Mucosa of gallbladder (tissue), 1 donor: ENCODE measurements around the gene INO80C. TPM values are rescaled to one million over a fixed set of nuclear protein-coding genes. Genes with fewer than 3 reads are reported as not detected.

Experiments
- DNase-seq: peaks from one replicate; pipeline ENCODE4 v3.0.0-alpha.2; 2020; ENCODE audit warnings: low spot score
- total RNA-seq: library from RNA; stranded (reverse); gene quantifications from one replicate; pipeline ENCODE4 v1.2.1, GENCODE V29; 2021
- donor health status: DM: no; HTN: no; CAD: no.

INO80C gene
- total RNA-seq, 1 donor from 2014 or later = 33.5 TPM

- DNase-seq = no peak
These were observed 66.9 kb downstream of the INO80C start for GRCh38 chr18:35430721-35431373.

DNA sequence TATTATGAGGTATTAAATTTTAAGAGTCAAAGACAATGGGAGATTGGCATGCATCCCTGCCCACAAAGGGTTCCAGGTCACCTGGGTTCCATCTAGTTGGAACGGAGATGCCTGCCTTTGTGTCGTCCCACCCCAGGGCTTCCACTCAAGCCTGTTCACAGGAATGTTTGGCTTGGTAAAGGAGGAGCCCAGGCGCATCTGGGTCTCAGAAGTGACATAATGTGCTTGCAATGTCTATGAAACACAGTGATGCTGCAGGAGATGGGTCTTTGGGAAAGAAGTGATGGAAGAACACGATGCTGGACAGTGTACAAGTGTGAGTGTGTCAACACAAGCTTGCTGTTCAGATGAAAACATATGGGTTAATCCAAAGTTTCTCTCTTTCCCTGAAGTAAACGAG lies 71.0 kb downstream of the INO80C start:
- DNase-seq = no peak

DNA sequence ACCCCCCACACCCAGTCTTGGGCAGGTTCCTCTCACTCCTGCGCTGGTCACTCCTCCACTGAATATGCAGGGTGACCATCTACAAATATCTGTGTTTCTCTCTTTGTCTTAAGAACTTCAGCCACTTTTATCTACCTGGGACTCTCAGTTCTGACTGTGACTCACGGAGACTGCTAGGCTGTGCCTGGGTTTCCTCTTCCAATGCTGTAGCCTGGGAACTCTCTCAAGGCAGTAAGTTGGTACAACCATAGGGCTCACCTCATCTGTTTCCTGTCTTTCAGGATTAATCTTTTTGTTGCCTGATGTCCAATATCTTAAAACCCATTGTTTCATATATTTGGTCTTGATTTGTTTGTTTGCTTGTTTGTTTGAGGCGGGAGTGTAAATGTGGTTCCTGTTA lies 73.4 kb downstream of the INO80C start:
- DNase-seq = no peak

GRCh38 chr18:35422237-35422636 lies 75.5 kb downstream of the INO80C start:
- DNase-seq = no peak

DNA sequence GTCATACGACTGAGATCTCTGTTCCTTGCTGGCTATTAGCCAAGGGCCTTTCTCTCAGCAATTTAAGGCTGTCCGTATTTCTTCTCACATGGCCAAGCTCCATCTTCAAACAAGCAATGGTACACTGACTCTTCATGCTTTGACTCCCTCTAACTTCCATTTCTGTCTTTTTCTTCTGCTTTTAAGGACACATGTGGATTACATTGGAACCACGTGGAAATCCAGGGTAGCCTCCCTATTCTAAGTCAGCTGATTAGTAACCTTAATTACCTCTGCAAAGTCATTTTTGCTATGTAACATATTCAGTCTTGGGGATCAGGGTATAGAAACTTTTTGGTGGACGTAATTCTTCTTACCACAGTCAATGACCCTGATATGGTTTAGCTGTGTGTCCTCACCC lies 79.2 kb downstream of the INO80C start:
- DNase-seq = no peak

Other genes starting within 250 kb of the INO80C start
- 17.9 TPM for gene ZSCAN30, start 207.7 kb downstream of the INO80C start, total RNA-seq
- gene ZNF24, start 153.5 kb downstream of the INO80C start, total RNA-seq = 53.1 TPM
- gene ZNF396, start 120.6 kb downstream of the INO80C start, total RNA-seq = 3.3 TPM
- 72.7 TPM for gene GALNT1, start 83.8 kb upstream of the INO80C start, total RNA-seq